ENCODE data around the gene SOX18.

Gene SOX18

GRCh38 chr20:64080013-64080812 lies 30.8 kb upstream of the SOX18 start, which contains the start of gene OPRL1:
Gene OPRL1 (plus strand): TSS chr20:64080082. CDS start chr20:64092721, 12,639 bp downstream.
- DNase-seq: no peak

- peak; percentile 57 for DNase-seq
Observed at GRCh38 chr20:64079273-64080012, 30.0 kb upstream of the SOX18 start, which contains the start of gene RGS19. Gene RGS19 (minus strand): TSS chr20:64079518. CDS start chr20:64076886, 2,632 bp downstream.

GRCh38 chr20:64078934-64079272 lies 29.5 kb upstream of the SOX18 start:
- DNase-seq: no peak

GRCh38 chr20:64077876-64078551 lies 28.6 kb upstream of the SOX18 start:
- no peak for DNase-seq

GRCh38 chr20:64077541-64077875 lies 28.1 kb upstream of the SOX18 start:
- no peak for DNase-seq

GRCh38 chr20:64077094-64077493 lies 27.7 kb upstream of the SOX18 start:
- no peak for DNase-seq

- no peak for DNase-seq
Observed at GRCh38 chr20:64076061-64076997, 26.9 kb upstream of the SOX18 start.

GRCh38 chr20:64075556-64075955 lies 26.1 kb upstream of the SOX18 start:
- no peak for DNase-seq

- DNase-seq: no peak
Observed at GRCh38 chr20:64074963-64075362, 25.5 kb upstream of the SOX18 start.

- DNase-seq: no peak
Observed at GRCh38 chr20:64074184-64074789, 24.8 kb upstream of the SOX18 start.

GRCh38 chr20:64073476-64074183 lies 24.2 kb upstream of the SOX18 start:
- no peak for DNase-seq

- no peak for DNase-seq
Observed at GRCh38 chr20:64072498-64073063, 23.1 kb upstream of the SOX18 start.

GRCh38 chr20:64071341-64072332 lies 22.2 kb upstream of the SOX18 start:
- DNase-seq: no peak

GRCh38 chr20:64070244-64070993 lies 21.0 kb upstream of the SOX18 start:
- DNase-seq: no peak

GRCh38 chr20:64069614-64070243 lies 20.3 kb upstream of the SOX18 start:
- no peak for DNase-seq

GRCh38 chr20:64069209-64069613 lies 19.8 kb upstream of the SOX18 start:
- DNase-seq: no peak

- DNase-seq: no peak
Observed at GRCh38 chr20:64068386-64069208, 19.2 kb upstream of the SOX18 start.
